Muscle layer of duodenum (tissue), 2 donors: Measurements from ENCODE around the gene AOC3.
A peak's percentile ranks its signal among the peaks of the same experiment; 100 is the strongest.

ENCODE experiments used
- H3K27ac ChIP-seq: one replicate; pipeline ENCODE4 v1.7.0; 2013; ENCODE audit warnings: mild to moderate bottlenecking, low read length
- H3K27me3 ChIP-seq: one replicate; pipeline ENCODE4 v1.7.0; 2013; ENCODE audit warnings: low read depth, mild to moderate bottlenecking, control low read depth, low read length
- H3K36me3 ChIP-seq, 2 donors: one replicate each; pipeline ENCODE4 v1.7.0; 2013; ENCODE audit warnings: low read length in 2 of 2, control low read depth in 1 of 2, mild to moderate bottlenecking in 1 of 2; ENCODE audit not compliant: insufficient read depth in 2 of 2, control insufficient read depth in 1 of 2
- H3K4me1 ChIP-seq, 2 donors: one replicate each; pipeline ENCODE4 v1.7.0; 2013; ENCODE audit warnings: low read length in 2 of 2, mild to moderate bottlenecking in 2 of 2, control low read depth in 1 of 2, moderate library complexity in 1 of 2; ENCODE audit not compliant: insufficient read depth in 2 of 2, control insufficient read depth in 1 of 2
- H3K4me3 ChIP-seq, 2 donors: one replicate each; pipeline ENCODE4 v1.7.0; 2013; ENCODE audit warnings: low read length in 2 of 2, low read depth in 1 of 2, mild to moderate bottlenecking in 1 of 2
- H3K9me3 ChIP-seq, 2 donors: one replicate each; pipeline ENCODE4 v1.7.0; 2013; ENCODE audit warnings: low read length in 2 of 2, control low read depth in 1 of 2, mild to moderate bottlenecking in 1 of 2; ENCODE audit not compliant: control insufficient read depth in 1 of 2
- donor health status: healthy.

AOC3 gene

GRCh38 chr17:42850954-42851353 lies at the start of gene AOC3:
Gene AOC3, plus strand, starts transcription at chr17:42851199. Its CDS starts 145 bp downstream, at chr17:42851344.
- peak within 1 kb of the TSS; percentile 58 to 77 for H3K4me3 ChIP-seq
- peak within 1 kb of the TSS; percentile 68 for H3K27ac ChIP-seq
- peaks cover 0 to 10% of the 10 kb centered on the region in 2 donors for H3K36me3 ChIP-seq
- H3K4me1 ChIP-seq, result peaks cover 0 to 27% of the 10 kb centered on the region in 2 donors
- H3K27me3 ChIP-seq, result no peaks in the 10 kb centered on the region
- no peaks in the 10 kb centered on the region for H3K9me3 ChIP-seq

- Histone ChIP-seq H3K4me1 (peaks cover 4 to 20% of the 10 kb centered on the region in 2 donors), H3K9me3 (no peaks in the 10 kb centered on the region), H3K36me3 (no peaks in the 10 kb centered on the region), H3K27ac (no peak overlapping the region), H3K4me3 (no peak overlapping the region), H3K27me3 (no peaks in the 10 kb centered on the region)
Measured at GRCh38 chr17:42803074-42803883, 47.7 kb upstream of the AOC3 start.

- H3K4me1 ChIP-seq, result peaks cover 0 to 30% of the 10 kb centered on the region in 2 donors
- no peaks in the 10 kb centered on the region for H3K36me3 ChIP-seq
- no peak overlapping the region for H3K4me3 ChIP-seq
- H3K27ac ChIP-seq, result peak overlapping the region; percentile 72
- H3K27me3 ChIP-seq, result no peaks in the 10 kb centered on the region
- no peaks in the 10 kb centered on the region for H3K9me3 ChIP-seq
Measured at GRCh38 chr17:42804918-42805367, 46.1 kb upstream of the AOC3 start.

GRCh38 chr17:42806249-42806648 lies 44.8 kb upstream of the AOC3 start:
- H3K27me3 ChIP-seq, result no peaks in the 10 kb centered on the region
- H3K27ac ChIP-seq, result no peak overlapping the region
- H3K4me1 ChIP-seq, result peaks cover 0 to 30% of the 10 kb centered on the region in 2 donors
- peaks cover 8 to 9% of the 10 kb centered on the region in 2 donors for H3K36me3 ChIP-seq
- no peak overlapping the region for H3K4me3 ChIP-seq
- no peaks in the 10 kb centered on the region for H3K9me3 ChIP-seq

- Histone ChIP-seq H3K9me3 (no peaks in the 10 kb centered on the region), H3K4me3 (no peak overlapping the region), H3K27ac (no peak overlapping the region), H3K27me3 (no peaks in the 10 kb centered on the region), H3K4me1 (peaks cover 2 to 32% of the 10 kb centered on the region in 2 donors), H3K36me3 (peaks cover 18 to 24% of the 10 kb centered on the region in 2 donors)
Measured at GRCh38 chr17:42809250-42809649, 41.7 kb upstream of the AOC3 start.

- peaks cover 16 to 33% of the 10 kb centered on the region in 2 donors for H3K4me1 ChIP-seq
- H3K27me3 ChIP-seq, result no peaks in the 10 kb centered on the region
- peaks cover 62 to 69% of the 10 kb centered on the region in 2 donors for H3K36me3 ChIP-seq
- H3K27ac ChIP-seq, result peak overlapping the region; percentile 73
- H3K4me3 ChIP-seq, result no peak overlapping the region
- no peaks in the 10 kb centered on the region for H3K9me3 ChIP-seq
Measured at GRCh38 chr17:42814633-42815399, 36.2 kb upstream of the AOC3 start.

GRCh38 chr17:42817866-42818265 lies 33.1 kb upstream of the AOC3 start:
- Histone ChIP-seq H3K4me3 (no peak overlapping the region), H3K27ac (no peak overlapping the region), H3K9me3 (no peaks in the 10 kb centered on the region), H3K4me1 (peaks cover 16 to 39% of the 10 kb centered on the region in 2 donors), H3K27me3 (no peaks in the 10 kb centered on the region), H3K36me3 (peaks cover 62 to 68% of the 10 kb centered on the region in 2 donors)

- Histone ChIP-seq H3K36me3 (peaks cover 62 to 68% of the 10 kb centered on the region in 2 donors), H3K27me3 (no peaks in the 10 kb centered on the region), H3K27ac (no peak overlapping the region), H3K9me3 (no peaks in the 10 kb centered on the region), H3K4me3 (no peak overlapping the region), H3K4me1 (peaks cover 16 to 43% of the 10 kb centered on the region in 2 donors)
Measured at GRCh38 chr17:42818379-42818778, 32.6 kb upstream of the AOC3 start.

GRCh38 chr17:42819939-42820535 lies 31.0 kb upstream of the AOC3 start:
- no peak overlapping the region for H3K27ac ChIP-seq
- no peaks in the 10 kb centered on the region for H3K27me3 ChIP-seq
- H3K9me3 ChIP-seq, result no peaks in the 10 kb centered on the region
- H3K4me1 ChIP-seq, result peaks cover 9 to 37% of the 10 kb centered on the region in 2 donors
- H3K36me3 ChIP-seq, result peaks cover 45 to 64% of the 10 kb centered on the region in 2 donors
- no peak overlapping the region for H3K4me3 ChIP-seq

GRCh38 chr17:42821176-42821575 lies 29.8 kb upstream of the AOC3 start:
- no peak overlapping the region for H3K27ac ChIP-seq
- H3K9me3 ChIP-seq, result no peaks in the 10 kb centered on the region
- no peak overlapping the region for H3K4me3 ChIP-seq
- no peaks in the 10 kb centered on the region for H3K27me3 ChIP-seq
- peaks cover 3 to 28% of the 10 kb centered on the region in 2 donors for H3K4me1 ChIP-seq
- peaks cover 34 to 53% of the 10 kb centered on the region in 2 donors for H3K36me3 ChIP-seq

GRCh38 chr17:42827472-42827871 lies 23.5 kb upstream of the AOC3 start:
- Histone ChIP-seq H3K36me3 (no peaks in the 10 kb centered on the region), H3K9me3 (no peaks in the 10 kb centered on the region), H3K4me1 (peaks cover 3 to 12% of the 10 kb centered on the region in 2 donors), H3K27ac (no peak overlapping the region), H3K4me3 (no peak overlapping the region), H3K27me3 (no peaks in the 10 kb centered on the region)
